ACHN (cell line): Measurements from ENCODE around the gene HLA-DQB2.
"Not testable (repeated sequence)": the region's sequence is repeated elsewhere in the genome, so short reads cannot be mapped to it uniquely, and the experiment has no call there.

ENCODE experiments used
- DNase-seq: peaks from one replicate; pipeline ENCODE4 v3.0.0-alpha.2; 2015
- in situ Hi-C: cut with HindIII; loops from 2 replicates; pipeline ENCODE4 v1.10.0; 2017; ENCODE audit warnings: low sequenced_read_pairs, low pct_ligation_motif_present, low pct_unique_long_range_greater_than_20kb

HLA-DQB2 gene

GRCh38 chr6:32763421-32763820 is at the start of gene HLA-DQB2:
Gene HLA-DQB2, minus strand, starts transcription at chr6:32763532. Its CDS starts 62 bp downstream, at chr6:32763470.
- no peak for DNase-seq
- in situ Hi-C loops: no loop called here

- in situ Hi-C loops: no loop called here
- DNase-seq: no peak
Measured at GRCh38 chr6:32809171-32809570, 45.8 kb upstream of the HLA-DQB2 start.

GRCh38 chr6:32807020-32807580 is 43.8 kb upstream of the HLA-DQB2 start:
- in situ Hi-C loops: no loop called here
- no peak for DNase-seq

GRCh38 chr6:32805404-32805803 is 42.1 kb upstream of the HLA-DQB2 start:
- in situ Hi-C loops, DNase-seq: not testable (repeated sequence)

GRCh38 chr6:32803416-32803815 is 40.1 kb upstream of the HLA-DQB2 start:
- no peak for DNase-seq
- in situ Hi-C loops: no loop called here

- no peak for DNase-seq
- in situ Hi-C loops: no loop called here
Measured at GRCh38 chr6:32799740-32800139, 36.4 kb upstream of the HLA-DQB2 start.

GRCh38 chr6:32799168-32799567 is 35.8 kb upstream of the HLA-DQB2 start:
- DNase-seq: no peak
- in situ Hi-C loops: no loop called here

- DNase-seq: peak; percentile 55
- in situ Hi-C loops: no loop called here
Measured at GRCh38 chr6:32796848-32797776, 33.8 kb upstream of the HLA-DQB2 start.

GRCh38 chr6:32794510-32794909 is 31.2 kb upstream of the HLA-DQB2 start:
- no peak for DNase-seq
- in situ Hi-C loops: no loop called here

- no peak for DNase-seq
- in situ Hi-C loops: no loop called here
Measured at GRCh38 chr6:32792901-32793435, 29.6 kb upstream of the HLA-DQB2 start.

- in situ Hi-C loops: no loop called here
Measured at GRCh38 chr6:32790306-32790705, 27.0 kb upstream of the HLA-DQB2 start.

GRCh38 chr6:32785781-32786533 is 22.6 kb upstream of the HLA-DQB2 start:
- in situ Hi-C loops: no loop called here
- DNase-seq: peak; percentile 53

More at GRCh38 chr6:32790306-32790705, 27.0 kb upstream of the HLA-DQB2 start:
- no peak for DNase-seq

GRCh38 chr6:32782923-32783322 is 19.6 kb upstream of the HLA-DQB2 start:
- in situ Hi-C loops: not testable (repeated sequence)

GRCh38 chr6:32779036-32779435 is 15.7 kb upstream of the HLA-DQB2 start:
- in situ Hi-C loops: no loop called here
- no peak for DNase-seq

More at GRCh38 chr6:32782923-32783322, 19.6 kb upstream of the HLA-DQB2 start:
- not testable (repeated sequence) for DNase-seq

- in situ Hi-C loops: no loop called here
- DNase-seq: no peak
Measured at GRCh38 chr6:32775071-32775470, 11.7 kb upstream of the HLA-DQB2 start.

- in situ Hi-C loops: no loop called here
- DNase-seq: no peak
Measured at GRCh38 chr6:32774426-32774825, 11.1 kb upstream of the HLA-DQB2 start.

- in situ Hi-C loops: no loop called here
- DNase-seq: no peak
Measured at GRCh38 chr6:32772656-32773055, 9.3 kb upstream of the HLA-DQB2 start.

- DNase-seq: no peak
- in situ Hi-C loops: no loop called here
Measured at GRCh38 chr6:32764048-32764447, 716 bp upstream of the HLA-DQB2 start.

GRCh38 chr6:32761548-32761947 is 1.8 kb downstream of the HLA-DQB2 start:
- in situ Hi-C loops: no loop called here
- no peak for DNase-seq
